ENCODE results near the gene DOK6.

The DOK6 gene

DNA sequence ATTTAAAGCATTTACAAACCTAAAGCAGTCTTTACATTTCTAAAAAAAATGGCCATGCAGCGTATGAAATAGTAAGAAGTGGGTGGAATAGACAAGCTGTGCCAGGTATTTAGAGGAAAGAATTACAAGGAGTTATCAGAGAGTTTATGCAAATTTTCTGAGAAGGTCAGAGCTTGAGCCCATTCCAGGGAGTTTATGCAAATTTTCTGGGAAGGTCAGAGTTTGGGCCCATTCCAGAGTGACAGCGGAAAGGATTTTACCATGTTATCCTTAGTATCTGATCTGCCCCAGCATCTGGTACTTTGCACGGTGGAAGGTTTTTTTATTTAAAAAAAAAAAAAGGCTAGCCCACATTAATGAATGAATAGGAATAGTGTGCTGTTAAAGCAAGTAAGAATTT lies 1.4 kb upstream of the DOK6 start:
- DNase-seq (ENCODE audit: low read depth in 1 of 2, low spot score in 1 of 2), result no peak

DNA sequence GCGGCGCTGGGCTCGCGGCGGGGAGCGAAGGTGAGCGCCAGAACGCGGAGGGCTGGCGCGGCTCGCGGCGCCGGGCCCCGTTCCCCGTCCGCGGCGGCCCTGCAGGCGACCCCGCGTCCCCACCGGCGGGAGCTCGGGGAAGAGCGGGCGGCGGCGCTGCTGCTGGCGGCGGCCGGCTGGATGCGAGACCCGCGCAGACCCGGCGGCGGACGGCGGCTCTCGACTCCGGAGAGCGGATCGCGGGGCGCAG lies 213 bp downstream of the DOK6 start:
- no peak for TF ChIP-seq JUND (IDR thresholded peaks at IDR 0.05; ENCODE audit: low read depth)
- no peak for DNase-seq (ENCODE audit: low read depth in 1 of 2, low spot score in 1 of 2)
- in situ Hi-C loops (cut with HindIII; ENCODE audit: low pct_unique_long_range_greater_than_20kb, low sequenced_read_pairs), result no loop called here

More for the DNA sequence above, 1.4 kb upstream of the DOK6 start:
- in situ Hi-C loops (cut with HindIII; ENCODE audit: low pct_unique_long_range_greater_than_20kb, low sequenced_read_pairs), result no loop called here
- TF ChIP-seq JUND (IDR thresholded peaks at IDR 0.05; ENCODE audit: low read depth), result no peak

DNA sequence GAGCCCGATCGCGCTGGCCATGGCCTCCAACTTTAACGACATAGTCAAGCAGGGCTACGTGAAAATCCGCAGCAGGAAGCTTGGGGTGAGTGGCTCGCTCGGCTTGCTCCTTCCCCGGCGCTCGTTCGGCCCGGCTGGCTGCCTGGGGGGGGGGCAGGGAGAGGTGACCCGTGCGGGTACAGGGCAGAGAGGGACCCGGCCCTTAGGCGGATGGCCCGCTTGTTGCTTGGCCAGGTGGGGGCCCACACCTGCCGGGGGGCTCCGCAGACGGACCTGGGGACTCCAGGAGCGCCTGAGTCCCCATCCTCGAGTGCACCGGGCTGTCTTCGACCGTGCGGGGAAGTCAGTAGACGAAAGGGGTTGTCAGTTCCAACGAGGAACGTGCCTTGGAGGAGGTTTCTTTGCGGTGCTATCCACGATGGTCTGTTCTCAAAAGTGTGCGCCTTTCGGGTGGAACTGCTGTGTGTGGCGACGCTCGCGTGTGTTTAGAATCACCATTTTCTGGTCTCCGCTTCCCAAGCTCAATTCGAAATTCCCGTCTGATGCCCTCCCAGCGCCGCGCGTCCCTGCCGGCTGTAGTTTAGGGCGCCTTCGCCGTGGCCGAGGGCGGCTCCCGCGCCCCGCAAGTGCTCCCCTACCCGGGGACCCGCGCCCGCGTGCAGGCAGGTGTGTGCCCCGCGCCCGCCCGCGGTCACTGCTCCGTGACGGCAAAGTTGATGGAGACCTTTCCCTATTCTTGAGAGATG lies 711 bp downstream of the DOK6 start:
- in situ Hi-C loops (cut with HindIII; ENCODE audit: low pct_unique_long_range_greater_than_20kb, low sequenced_read_pairs), result no loop called here
- no peak for TF ChIP-seq JUND (IDR thresholded peaks at IDR 0.05; ENCODE audit: low read depth)
- no peak for DNase-seq (ENCODE audit: low read depth in 1 of 2, low spot score in 1 of 2)

DNA sequence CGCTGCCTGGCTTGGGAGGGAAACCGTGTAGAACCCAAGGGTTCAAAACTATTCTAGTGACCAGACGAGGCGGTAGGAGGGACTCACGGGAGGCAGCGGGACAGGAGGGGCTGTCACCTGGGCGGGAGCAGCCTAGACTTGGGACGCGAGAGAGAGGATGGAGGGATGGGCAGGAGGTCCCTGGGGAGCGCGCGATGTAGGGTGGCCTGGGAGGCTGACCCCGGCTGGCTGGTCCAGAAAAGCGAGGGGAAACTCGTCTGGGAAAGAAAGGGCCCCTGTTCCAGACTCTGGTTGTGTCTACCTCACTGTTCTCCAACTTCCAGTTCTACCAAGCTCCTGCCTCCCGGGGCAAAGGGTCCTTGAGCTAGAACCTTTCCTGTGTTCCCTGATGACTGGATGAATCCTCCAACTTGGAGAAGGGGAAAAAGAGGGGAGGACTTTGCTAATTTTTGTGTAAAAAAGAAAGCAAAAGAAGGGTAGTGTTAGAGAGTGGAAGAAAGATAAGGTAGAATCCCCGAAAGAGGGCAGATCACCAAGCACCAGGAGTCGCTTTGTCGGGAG lies 1.4 kb downstream of the DOK6 start:
- in situ Hi-C loops (cut with HindIII; ENCODE audit: low pct_unique_long_range_greater_than_20kb, low sequenced_read_pairs), result no loop called here
- DNase-seq (ENCODE audit: low read depth in 1 of 2, low spot score in 1 of 2), result no peak
- no peak for TF ChIP-seq JUND (IDR thresholded peaks at IDR 0.05; ENCODE audit: low read depth)

DNA sequence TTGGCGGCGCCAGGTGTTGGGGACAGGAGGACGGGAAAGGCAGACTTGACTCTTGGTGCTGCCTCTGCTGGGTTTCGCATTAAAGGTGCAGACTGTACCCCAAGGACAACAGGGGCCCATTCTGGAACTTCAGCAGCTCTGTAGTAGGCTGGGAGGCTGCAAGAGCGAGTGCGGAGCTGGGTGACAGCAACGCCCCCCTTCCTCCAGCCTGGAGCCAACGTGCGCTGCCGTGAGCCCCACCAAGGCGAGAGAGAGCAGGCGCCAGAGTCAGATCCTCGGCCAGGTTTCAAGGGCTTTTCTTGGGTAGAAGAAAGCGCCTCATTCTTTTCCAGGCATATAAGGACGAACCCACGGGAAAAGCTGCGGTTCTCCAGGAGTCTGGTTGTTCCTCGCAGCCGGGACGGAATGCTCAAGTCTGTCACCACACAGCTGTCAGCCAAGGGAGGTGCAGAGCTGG lies 1.9 kb downstream of the DOK6 start:
- in situ Hi-C loops (cut with HindIII; ENCODE audit: low pct_unique_long_range_greater_than_20kb, low sequenced_read_pairs), result no loop called here
- TF ChIP-seq JUND (IDR thresholded peaks at IDR 0.05; ENCODE audit: low read depth), result no peak
- DNase-seq (ENCODE audit: low read depth in 1 of 2, low spot score in 1 of 2), result peak in 1 of 2 experiments; percentile 7

DNA sequence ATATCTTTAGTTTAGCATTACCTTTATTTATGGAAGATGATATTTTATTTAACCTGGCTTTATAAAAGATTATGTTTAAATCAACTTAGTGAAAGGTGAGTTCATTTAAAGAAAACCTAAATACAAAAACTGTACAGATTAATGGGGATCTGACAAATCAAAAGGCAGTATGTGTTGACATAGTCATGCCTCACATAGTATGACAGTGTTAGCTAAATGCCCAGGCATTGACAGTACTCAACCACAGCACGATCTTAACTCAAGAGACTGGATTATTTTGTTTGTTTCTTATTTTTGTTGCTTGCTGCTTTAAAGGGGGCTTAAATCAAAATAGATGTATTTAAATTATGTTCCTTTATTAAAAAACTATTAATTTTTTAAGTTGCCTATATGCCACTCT lies 7.8 kb downstream of the DOK6 start:
- no peak for DNase-seq (ENCODE audit: low read depth in 1 of 2, low spot score in 1 of 2)
- in situ Hi-C loops (cut with HindIII; ENCODE audit: low pct_unique_long_range_greater_than_20kb, low sequenced_read_pairs), result no loop called here
- TF ChIP-seq JUND (IDR thresholded peaks at IDR 0.05; ENCODE audit: low read depth), result no peak

DNA sequence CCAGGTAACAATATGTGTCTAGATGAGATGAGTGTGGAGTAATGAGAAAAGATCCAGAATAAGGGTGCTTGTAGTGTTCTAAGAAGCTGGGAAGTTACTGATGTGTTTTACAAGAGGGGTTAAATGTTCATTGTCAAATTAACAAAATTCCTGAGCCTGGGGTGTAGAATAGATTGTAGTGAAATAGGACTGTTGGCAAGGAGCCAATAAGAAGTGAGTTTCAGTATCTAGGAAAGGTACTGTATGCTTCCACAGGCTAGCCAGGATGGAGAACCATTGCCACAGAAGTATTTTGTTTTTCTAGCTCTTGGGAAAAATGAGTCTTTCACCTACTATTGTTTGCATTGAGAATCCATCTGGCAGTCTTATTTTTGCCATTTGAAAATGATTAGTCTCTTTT lies 10.5 kb downstream of the DOK6 start:
- in situ Hi-C loops (cut with HindIII; ENCODE audit: low pct_unique_long_range_greater_than_20kb, low sequenced_read_pairs), result no loop called here
- no peak for DNase-seq (ENCODE audit: low read depth in 1 of 2, low spot score in 1 of 2)
- TF ChIP-seq JUND (IDR thresholded peaks at IDR 0.05; ENCODE audit: low read depth), result no peak

DNA sequence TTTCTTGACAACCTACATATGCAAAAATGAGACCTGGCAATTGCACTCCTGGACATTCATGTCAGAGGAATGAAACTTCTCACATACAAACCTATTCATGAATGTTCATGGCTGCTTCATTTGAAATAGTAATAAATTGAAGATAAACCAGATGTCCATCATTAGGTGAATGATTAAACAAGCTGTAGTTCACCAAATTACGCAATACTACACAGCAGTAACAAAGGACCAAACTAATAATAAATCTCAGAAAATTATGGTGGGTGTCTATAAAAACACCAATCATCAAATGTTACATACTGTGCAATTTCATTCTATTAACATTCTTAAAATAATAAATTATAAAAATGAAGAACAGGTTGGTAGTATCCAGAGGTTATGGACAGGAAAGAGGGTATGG lies 13.5 kb downstream of the DOK6 start:
- DNase-seq (ENCODE audit: low read depth in 1 of 2, low spot score in 1 of 2), result no peak
- no peak for TF ChIP-seq JUND (IDR thresholded peaks at IDR 0.05; ENCODE audit: low read depth)
- in situ Hi-C loops (cut with HindIII; ENCODE audit: low pct_unique_long_range_greater_than_20kb, low sequenced_read_pairs), result no loop called here

DNA sequence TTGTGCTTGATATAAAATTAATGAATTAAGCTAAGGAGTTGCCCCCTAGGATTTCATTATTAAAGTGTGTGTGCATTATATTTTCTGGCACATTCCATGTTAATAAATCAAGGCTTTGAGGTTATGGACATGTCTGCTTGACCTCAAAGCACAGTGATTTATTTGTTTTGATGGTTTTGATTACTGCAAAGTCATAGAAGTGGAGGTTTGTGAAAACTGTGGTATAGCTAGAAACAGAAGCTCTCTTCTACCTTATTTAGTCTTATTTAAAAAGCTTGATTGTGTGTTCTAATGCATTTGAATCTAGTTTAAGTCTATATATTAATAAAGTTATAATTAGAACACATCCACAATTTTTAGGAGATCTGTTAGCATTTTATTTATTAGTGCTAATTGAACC lies 32.2 kb downstream of the DOK6 start:
- no peak for DNase-seq (ENCODE audit: low read depth in 1 of 2, low spot score in 1 of 2)
- no peak for TF ChIP-seq JUND (IDR thresholded peaks at IDR 0.05; ENCODE audit: low read depth)
- in situ Hi-C loops (cut with HindIII; ENCODE audit: low pct_unique_long_range_greater_than_20kb, low sequenced_read_pairs), result no loop called here

DNA sequence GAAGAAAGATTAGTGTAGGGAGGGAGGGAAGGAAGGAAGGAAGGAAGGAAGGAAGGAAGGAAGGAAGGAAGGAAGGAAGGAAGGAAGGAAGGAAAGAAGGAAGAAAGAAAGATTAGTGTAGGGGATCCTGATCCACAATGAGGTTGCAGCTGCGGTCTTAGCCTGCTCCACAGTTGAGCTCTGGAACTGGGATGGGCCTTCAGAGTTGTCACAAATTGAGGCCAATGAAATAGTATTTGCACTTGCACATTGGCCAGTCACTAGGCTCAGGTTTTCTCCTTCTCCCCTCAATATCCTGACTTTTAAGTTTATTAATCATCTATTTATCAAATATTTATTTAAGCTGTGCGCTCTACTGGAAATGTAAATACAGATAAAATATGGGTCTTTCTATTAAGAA lies 34.3 kb downstream of the DOK6 start:
- in situ Hi-C loops (cut with HindIII; ENCODE audit: low pct_unique_long_range_greater_than_20kb, low sequenced_read_pairs), result no loop called here

DNA sequence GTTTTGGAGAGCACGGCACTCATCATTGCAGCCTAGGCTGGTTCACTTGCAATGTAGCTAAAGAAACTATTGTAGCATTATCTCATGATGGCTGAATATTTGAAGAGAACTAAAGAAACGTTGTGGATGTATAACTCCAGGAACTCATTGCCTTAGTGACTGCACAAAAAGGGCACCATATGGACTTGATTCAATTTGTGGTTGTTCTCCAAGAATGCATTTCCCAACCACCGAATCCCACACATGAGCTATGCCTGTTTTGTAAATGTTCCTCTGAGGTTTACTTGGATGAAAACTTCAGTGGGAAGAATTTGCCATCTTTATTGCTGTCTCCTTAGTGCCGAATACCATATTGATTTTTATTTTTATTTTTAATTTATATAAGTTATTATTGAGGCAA lies 43.5 kb downstream of the DOK6 start:
- no peak for TF ChIP-seq JUND (IDR thresholded peaks at IDR 0.05; ENCODE audit: low read depth)
- no peak for DNase-seq (ENCODE audit: low read depth in 1 of 2, low spot score in 1 of 2)
- in situ Hi-C loops (cut with HindIII; ENCODE audit: low pct_unique_long_range_greater_than_20kb, low sequenced_read_pairs), result no loop called here

More for the DNA sequence above, 34.3 kb downstream of the DOK6 start:
- no peak for TF ChIP-seq JUND (IDR thresholded peaks at IDR 0.05; ENCODE audit: low read depth)
- DNase-seq (ENCODE audit: low read depth in 1 of 2, low spot score in 1 of 2), result no peak

DNA sequence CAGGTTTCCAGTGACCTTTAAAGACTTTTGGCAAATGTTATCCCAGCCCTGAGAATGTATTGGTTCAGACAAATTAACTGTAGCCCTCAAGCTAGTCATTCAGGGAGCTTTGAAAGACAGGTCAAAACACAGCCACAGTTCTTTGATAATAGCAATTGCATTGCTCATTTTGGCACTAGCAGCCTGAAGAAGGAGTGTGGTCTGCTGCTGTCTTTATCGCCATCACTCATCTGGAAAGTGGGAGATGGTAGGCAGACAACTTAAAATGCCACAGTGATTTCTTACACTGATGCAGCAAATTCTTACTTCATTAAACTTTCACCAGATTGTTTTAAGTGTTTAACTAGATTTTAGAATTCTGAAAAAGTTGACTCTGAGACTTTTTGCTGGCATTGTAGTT lies 47.2 kb downstream of the DOK6 start:
- DNase-seq (ENCODE audit: low read depth in 1 of 2, low spot score in 1 of 2), result no peak
- in situ Hi-C loops (cut with HindIII; ENCODE audit: low pct_unique_long_range_greater_than_20kb, low sequenced_read_pairs), result no loop called here

DNA sequence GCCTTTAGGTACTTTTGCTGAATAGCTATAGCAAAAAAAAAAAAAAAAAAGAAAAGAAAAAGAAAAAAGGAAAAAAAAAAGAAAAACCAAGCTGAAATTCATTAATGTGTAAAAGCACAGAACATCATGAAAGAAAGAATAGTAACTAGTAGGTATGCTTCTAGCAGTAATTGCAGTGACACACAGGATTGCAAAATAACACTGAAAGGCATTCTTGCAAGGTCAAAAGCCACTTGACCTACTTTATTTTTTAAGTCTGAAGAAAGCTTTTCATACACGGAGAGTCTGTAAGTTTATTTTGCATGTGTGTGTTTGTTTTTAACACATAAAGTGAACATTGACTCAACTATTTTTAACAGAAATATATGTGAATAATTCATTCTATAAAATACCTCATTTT lies 54.4 kb downstream of the DOK6 start:
- TF ChIP-seq JUND (IDR thresholded peaks at IDR 0.05; ENCODE audit: low read depth), result no peak
- in situ Hi-C loops (cut with HindIII; ENCODE audit: low pct_unique_long_range_greater_than_20kb, low sequenced_read_pairs), result no loop called here
- DNase-seq (ENCODE audit: low read depth in 1 of 2, low spot score in 1 of 2), result no peak

More for the DNA sequence above, 47.2 kb downstream of the DOK6 start:
- TF ChIP-seq JUND (IDR thresholded peaks at IDR 0.05; ENCODE audit: low read depth), result no peak

DNA sequence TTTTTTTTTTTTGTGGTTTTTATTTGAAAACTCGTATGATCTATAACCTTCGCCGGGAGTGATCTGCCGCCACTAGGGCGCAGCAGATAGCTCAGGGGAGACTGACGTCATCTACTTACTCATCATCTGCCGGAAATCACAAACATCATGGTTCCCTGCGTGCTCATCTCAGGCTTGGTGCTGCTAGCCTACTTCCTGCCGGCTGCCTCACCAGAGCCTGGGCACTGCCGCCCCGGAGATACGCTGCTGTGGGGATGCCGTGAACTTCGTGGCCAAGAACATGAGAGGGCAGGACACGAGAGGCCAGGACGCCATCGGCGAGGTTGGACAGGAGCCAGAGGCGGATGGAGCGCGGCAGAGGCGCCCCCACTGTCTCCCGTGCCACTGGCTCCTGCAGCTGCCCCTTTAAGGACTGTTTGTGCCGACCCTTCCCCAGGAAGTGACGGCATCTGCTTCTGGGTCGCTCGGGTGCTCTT lies 68.8 kb downstream of the DOK6 start:
- TF ChIP-seq JUND (IDR thresholded peaks at IDR 0.05; ENCODE audit: low read depth), result no peak
- in situ Hi-C loops (cut with HindIII; ENCODE audit: low pct_unique_long_range_greater_than_20kb, low sequenced_read_pairs), result no loop called here
- DNase-seq (ENCODE audit: low read depth in 1 of 2, low spot score in 1 of 2), result peak; percentile 41 to 75

Measured in T47D (cell line).